Measurements from ENCODE around the gene KCTD16.

The KCTD16 gene

DNA sequence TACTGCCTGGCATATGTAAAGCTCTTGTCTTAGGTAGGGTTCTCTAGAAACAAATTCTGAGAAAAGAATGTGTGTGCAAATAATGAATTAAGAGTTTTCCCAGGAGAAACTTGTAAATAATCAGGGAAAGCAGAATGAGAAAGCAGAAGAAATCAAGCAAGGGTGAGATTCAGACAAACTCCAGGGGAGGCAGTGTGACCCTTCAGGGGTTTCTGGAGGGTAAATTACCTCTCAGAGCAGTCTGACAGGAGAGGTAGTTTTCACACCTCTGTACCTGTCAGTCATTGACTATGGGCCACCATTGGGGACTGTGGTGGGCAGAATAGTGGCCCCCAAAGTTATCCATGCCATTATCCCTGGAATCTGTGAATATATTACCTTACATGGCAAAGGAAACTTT is 124.6 kb downstream of the KCTD16 start:
- no peak for DNase-seq

DNA sequence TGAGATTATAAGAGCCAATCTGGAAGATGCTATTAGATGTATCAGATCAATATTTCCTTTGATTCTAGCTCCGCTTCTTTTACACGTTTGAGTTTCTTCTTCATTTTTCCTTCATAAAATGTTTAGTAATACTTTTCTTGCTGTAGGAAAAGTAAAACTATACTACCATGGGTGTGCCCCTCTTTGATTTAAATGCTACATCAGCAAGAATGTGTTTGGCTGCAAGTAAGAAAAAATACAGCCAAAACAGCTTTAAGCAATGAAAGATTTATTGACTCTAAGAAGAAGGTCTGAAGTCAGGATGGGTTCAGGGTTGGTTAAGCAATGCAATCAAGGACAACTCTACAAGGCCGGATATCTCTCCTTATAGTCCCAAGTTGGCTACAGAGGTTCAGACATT is 126.4 kb downstream of the KCTD16 start:
- no peak for DNase-seq

DNA sequence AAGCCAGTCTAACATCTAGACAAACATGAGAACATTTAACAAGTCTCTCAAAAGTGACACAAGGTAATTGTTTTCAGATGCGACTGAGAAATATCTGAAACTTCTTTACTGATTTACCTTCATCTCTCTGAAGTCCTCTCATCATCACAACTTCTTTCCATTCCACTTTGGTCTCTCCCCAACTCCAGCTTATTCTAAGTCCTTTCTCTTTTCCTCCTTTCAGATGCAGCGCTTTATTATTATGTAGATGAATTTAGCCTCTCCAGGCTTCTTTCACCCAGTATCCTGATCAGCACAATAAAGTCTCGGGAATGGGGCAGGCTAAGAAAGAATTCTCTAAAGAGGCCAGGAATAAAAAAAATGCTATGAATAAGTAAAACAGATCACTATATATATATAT is 128.0 kb downstream of the KCTD16 start:
- no peak for DNase-seq

DNA sequence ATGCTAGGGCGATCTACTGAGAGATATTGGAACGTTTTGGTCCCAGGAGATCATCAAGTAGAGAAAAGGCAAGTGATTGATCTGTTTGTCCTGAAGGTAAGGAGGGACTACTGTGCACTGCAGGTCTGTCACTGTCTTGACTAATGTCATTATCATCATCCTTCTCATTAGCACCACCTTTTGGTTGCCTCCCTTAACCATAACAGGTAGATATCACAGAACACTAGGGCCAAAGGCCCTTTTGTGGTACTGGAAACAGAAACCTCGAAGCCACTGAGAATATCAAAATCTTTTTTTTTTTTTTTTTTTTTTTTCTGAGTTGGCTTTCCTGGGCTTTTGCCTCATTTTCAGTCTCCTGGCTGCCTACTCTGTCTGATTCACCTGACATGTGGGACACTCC is 134.0 kb downstream of the KCTD16 start:
- DNase-seq = no peak

DNA sequence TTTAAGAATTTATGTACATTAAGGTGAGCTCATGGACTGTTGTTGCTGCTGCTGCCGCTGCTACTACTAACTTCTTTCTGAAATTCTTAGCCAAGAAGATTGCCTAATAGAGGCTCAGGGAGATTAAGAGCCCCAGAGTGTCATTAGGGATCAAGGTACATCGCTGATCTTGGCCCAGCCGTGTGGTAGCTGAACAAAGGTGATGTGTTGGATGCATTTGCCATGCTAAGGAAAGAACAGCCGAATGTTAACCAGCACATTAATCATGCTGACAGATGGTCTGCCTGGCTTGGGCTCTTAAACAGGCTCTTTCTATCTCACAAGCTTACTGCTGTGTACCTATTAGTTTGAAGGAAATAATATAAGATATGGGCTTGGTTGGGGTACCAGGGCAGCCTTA is 137.1 kb downstream of the KCTD16 start:
- no peak for DNase-seq

DNA sequence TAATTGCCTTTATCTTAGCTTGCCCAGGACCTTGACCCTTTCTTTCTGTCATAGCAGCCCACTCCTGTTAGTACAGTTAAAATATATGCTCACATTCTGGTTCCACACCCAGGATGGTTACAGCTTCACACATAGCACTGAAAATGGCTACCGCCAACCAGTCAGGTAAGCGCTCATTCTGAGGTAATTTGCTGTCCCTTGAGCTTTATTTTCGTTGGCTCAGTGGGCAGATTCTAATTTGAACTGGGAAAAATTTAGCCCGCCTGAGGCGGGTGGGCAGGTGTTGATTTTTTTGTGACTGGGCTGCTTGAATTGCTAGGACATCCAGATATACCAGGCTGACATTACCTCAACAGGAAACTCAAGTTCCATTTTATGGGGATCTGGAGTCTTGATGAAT is 137.5 kb downstream of the KCTD16 start:
- DNase-seq = no peak

DNA sequence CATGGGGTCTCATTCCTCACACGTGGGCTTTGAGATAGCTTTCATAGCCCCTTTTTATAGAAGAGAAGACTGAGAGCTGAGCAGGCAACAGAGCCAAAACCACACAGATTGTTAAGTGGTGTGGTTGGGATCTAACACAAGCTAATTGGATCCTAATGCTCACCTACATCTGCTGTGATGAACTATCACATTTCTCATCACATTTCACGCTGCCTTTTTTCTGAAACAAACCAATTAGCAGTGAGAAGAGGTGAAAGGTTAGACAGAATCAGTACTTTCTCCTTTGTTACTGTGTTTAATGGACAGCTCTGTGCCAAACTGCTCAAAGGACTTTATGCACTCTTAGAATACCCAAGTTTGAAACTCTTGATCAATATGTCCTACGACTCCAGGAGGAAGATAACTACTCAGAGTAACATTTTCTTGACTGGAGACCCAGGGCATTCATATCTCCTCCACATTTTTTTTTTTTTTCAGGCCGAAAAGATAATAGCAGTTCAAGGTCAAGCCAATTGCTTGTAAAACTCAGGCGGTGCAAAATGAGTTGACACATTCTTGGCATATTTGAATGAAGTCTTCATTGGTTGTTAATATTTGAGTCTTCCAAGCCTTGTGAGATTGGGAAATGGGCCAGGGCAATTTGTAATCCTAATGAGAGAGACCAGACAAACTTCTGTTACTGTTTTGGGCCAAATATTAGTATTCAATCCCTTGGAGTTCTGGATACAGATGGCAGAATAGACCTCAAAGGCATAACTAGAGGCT is 138.4 kb downstream of the KCTD16 start:
- no peak for DNase-seq

DNA sequence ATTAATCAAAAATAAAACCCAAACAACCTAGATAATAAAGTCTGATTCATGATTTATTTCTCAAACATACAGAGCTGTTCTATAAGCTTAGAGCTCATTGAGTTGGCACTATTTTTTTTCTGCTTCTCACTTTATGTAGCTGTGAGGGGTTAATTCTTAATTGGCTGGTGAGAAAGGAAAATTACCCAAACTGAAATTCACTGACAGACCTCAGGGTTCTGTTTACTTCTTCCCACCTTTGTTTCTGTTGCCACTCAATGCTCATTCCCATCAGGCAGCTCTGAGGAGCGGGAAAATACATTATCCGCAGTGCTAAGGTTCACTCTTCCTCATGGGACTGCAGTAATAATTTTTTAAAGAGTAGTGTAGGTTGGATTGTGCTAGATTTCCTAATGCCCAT is 139.9 kb downstream of the KCTD16 start:
- DNase-seq = no peak

DNA sequence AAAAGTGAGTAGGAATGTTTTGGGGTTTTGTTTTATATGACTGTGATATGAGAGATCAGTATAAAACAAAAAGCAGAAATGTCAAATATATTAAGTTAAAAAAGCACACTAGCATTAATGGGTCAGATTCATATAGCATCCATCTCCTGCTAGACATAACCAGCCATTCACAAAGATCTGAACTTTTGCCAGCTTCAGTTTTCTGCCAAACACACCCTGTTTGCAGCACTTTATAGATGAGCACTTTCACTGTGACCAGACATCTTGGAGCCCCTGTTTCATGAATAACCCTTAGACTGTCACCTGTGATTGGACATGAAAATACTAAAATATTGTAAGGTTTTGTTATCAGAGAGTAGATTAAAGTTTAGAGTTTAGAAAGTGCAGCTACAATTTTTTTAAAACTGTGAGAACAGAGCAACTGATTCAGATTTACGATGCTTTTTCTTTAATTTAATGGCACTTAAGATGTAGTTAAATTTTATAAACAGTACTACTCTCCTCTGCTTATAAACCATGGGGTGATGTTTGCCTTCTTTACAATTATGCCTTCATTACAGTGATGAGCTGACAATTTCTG is 142.6 kb downstream of the KCTD16 start:
- no peak for DNase-seq

DNA sequence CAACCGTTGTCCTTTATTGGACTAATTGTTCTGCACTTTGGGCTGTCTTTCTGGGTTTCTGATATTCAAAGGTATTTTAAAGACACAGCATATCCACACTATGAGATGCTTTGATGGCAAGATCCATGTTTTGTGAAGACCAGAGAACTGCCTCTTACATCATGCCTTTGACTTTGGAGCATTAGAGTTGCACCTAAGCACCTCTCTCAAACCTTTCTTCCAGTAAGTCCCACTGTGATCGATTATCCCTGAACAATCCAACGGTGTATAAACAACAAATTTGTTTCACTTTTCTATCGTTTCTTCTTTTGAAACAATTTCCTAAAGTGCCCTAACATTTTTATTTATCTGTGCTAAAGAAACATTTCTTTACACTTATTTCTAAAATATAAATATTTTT is 144.4 kb downstream of the KCTD16 start:
- no peak for DNase-seq

DNA sequence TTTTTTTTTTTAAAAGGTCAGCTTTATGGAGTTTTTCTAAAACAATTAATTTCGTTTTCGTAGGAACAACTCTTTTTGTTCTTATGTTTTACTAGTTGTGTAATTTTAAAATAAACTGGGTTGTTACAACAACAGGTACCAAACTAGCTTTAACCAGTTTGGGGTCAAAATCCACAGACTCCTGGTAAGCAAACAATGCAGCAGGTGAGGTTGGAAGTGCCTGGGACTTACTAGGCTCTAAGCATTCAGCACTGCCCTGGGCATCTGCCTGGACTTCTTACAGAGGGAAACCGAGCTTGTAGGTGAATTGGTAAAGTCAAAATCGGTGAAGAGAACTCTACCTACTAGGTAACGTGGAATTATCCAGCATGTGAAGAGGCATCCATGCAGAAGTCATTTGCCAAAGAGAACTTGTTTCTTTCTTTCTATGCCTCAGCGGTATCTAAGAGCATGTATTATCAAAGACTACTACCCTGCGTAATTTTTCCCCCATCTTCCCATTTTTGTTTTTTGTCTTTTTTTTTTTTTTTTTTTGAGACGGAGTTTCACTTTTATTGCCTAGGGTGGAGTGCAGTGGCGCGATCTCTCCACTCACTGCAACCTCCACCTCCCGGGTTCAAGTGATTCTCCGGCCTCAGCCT is 145.4 kb downstream of the KCTD16 start:
- DNase-seq = no peak

DNA sequence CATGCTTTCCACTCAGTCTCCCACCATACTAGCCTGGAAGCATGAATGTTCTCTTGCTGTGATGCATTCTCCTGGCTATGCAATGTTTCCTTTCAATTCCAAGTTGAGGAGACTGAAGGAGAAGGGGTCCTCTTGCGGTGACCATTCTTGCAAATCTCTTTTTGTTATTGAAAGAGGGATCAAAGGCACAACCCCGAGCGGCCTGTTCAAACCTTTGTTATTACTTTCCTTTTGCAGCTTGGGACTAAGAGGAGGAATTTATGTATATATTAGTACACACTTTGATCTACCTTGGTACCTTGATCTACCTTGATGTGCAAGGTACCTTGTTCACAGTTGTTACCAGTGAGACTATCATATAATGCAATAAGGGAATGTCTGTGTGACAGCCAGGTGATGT is 147.3 kb downstream of the KCTD16 start:
- no peak for DNase-seq

DNA sequence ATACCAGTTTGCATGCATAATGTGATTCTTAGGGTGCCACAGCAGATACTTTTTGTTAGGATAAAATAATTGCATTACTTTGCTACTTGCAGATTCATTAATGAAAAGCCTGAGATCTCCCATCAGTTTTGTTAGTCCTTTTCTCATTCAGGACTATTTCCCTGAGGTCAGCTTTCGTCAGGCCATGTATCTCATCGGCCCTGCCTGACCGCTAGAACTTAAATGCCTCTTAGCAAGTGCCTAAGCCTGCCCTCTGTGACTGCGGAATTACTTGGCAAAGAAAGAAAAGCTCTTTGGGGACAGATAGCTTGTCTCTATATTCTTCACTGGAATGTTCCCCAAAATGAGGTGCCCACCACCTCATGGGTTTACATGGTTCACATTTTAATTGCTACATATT is 147.8 kb downstream of the KCTD16 start:
- no peak for DNase-seq

DNA sequence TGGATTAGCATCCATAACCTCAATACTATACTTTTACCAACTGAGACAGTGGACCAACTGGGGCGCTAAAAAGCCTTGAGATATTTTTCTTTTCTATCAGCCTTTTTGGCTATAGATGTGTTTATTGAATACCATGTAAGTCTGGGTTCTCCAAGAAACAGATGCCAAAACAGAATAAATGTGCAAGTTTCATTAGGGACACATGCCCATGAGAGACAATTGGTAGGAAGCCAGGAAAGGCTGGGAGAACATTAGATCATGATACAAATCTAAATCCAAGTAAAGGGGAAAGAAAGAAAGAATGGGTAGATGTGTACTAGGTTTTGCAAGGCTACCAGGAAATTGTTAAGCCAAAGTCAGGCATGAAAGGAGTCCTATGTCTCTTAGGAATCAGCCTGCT is 152.5 kb downstream of the KCTD16 start:
- no peak for DNase-seq

DNA sequence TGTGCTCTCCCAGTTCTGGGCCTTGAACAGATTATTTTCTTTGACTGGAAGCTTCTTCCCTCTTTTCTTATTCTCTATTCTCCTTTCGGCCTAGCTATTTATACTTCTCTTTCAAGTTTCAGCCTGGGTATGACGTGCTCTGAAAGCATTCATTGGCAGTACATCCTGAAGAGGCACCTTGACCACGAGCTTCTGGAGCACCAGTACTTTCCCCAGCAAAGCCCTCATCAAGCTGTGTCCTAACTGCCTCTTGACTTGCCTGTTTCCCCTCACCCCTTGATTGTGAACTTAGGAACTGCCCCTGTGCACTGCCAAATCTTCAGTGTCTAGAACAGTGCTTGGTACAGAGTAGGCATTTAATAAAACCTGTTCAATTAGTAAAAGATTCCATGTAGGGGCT is 154.9 kb downstream of the KCTD16 start:
- DNase-seq = no peak

DNA sequence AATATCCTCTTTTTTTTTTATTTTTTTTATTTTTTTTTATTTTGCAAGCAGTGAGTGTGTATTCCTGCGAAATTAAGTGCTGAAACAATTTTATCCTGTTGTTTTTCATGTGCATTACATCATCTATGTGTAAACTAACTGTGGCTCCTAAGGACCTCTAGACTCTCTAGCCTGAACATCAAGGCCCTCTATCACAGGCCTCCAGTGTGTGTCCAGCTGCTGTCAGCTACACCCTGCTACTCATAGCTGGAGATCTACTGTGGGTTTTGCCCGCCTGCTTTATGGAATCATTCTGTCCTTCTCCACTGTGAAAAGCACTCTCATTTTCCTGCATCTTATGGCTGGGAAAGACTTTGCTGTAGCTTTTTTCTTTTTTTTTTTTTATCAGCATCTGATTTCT is 157.8 kb downstream of the KCTD16 start:
- DNase-seq = no peak

DNA sequence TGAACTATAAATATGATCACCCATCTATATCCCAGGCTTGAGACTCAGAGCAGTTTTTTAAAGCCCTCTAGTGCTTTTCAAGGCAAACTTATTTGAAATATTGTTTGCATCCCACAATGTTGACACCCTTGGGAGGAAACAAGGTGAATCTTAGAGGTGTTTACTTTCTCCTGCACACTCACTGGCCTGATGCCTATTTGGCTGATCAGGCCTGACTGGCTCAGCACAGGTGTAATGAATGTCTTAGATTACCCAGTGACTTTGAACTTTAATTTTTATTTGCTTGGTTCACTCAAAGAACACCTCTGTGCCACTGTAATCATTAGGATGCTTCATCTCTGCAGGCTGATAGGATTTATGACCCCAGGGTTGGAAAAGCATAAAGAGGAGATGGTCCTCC is 158.3 kb downstream of the KCTD16 start:
- DNase-seq = no peak

DNA sequence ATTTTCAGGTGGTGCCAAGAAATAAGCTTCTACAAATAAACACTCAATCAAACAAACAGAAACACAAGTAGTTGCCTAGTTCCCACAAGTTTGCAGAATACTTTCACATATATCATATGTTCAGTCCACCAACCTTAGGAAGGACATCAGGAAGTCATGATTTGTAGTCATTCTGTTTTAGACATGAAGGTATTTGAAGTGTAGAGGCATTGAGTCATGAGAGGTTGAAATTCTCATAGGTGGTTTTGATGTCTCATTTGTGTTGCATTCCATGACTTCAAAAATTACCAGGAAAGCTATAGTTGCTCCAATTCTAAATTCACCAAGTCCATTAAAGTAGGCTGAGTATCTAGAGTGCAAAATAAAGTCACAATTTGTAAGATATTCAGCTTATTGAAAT is 159.0 kb downstream of the KCTD16 start:
- DNase-seq = no peak

DNA sequence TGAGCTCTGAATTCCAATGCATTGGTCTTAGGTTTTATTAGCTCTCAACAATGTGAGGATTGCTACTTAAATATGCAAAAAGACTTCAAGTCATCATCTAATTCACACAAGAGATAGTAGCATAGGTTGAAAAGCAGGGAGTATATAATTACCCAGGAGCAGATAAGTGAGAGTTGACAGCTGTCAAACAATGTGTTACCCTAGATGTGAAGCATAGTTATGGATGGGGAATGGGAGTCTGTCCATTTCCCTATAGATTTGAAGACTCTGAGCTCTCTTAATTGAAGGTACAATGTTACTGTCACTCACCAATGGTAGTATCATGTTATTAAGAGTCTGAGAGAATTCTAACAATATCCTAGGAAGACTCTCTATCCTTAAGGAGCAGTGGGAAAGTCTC is 160.7 kb downstream of the KCTD16 start:
- no peak for DNase-seq

DNA sequence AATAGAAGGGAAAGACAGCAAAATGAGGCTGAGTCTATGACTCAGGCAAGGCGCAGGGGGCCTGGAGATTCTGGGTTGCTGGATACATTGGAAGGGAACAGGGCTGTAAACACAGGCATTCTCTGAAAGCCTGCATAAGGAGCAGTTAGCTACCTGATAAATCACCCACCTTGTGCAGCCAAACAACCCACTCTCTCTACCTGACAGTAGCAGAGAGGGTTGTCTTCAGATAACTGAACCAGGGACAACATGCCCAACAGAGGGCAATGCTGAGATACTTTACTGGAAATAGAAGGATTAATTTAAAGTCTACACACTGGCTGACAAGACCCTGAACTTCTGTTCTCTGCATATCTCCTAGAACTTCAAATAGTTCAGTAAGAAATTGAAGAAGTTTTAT is 161.6 kb downstream of the KCTD16 start:
- no peak for DNase-seq

DNA sequence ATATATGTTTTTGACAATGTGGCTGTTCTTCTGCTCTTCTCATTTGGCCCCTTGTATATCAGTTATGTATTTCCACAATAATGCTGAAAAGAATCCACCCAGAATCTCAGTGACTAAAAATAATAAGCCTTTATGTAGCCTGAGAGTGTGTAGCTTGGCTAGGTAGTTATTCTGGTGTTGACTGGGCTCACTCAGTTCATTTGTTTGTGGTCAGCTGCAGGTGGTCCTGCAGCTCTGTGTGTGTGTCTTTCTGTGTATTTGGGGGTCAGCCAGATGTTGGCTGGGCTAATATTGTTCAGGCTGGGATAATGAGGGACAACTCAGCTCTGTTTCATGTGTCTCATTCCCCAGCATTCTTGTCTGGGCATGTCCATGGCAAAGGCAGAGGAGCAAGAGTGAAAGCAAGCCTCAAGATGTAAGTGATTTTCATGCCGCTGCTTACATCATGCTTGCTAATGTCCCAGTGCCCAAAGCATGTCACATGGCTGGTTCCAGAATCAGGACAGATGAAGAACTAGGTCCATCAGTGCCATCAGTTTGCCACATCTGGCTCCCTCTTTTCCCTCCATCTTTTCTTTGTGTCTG is 162.8 kb downstream of the KCTD16 start:
- no peak for DNase-seq

DNA sequence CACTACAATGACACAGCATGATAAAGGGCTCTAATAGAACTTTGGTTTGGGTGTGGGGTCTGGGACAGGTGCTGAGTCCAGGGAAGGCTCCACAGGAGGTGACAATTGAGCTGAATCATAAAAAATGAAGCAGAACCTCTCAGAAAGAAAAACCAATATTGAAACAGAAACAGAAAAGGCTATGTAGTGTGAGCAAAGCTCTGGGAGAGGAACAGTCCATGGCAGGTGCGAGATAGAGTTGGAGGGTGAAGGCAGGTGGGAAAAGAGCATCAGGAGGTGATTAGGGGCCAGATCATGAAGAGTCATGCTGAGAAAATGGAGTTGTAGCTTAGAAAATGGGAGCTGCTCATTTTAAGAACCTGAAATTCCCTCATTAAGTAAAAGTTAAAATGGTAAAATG is 164.9 kb downstream of the KCTD16 start:
- no peak for DNase-seq

DNA sequence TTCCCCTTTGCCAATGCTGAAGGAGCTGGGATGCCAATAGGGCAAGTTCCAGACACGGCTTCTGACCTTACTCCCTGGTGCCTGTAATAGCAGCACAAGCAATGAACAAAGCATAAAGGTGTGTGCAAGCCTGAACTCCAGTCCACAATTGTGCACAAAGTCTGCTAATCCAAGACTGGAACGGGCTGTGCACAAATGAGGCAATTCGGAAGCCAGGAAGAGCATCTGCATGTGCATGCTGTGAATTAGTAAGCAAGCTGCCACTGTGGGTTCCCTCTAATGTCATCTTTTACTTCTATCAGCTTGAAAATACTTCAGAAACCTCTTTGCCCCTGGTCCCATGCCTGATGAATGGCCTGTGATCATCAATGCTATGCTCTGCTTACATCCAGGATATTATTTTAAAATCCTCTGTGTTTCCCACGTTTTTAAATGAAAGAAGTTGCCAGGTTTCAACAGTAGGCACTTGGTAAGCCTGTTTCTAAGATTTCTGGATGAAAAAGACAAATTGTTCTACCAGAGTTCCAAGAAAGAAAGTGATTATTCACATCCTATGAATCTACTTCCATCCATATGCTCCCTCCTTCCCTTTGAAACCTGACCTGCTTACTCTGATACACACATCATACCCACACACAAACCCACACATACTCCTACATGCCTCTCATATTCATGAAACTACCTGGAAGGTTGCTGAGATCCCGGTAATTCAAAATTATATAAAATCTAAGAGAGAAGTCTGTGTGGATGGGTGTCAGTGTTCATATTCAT is 165.7 kb downstream of the KCTD16 start:
- DNase-seq = no peak

Data from activated gamma-delta T cell (primary cell).